CD4-positive, alpha-beta T cell treated with Interleukin-4 for 4 hours (primary cell): ENCODE results near the gene ZNRF3.
"Not testable (repeated sequence)": the region's sequence is repeated elsewhere in the genome, so short reads cannot be mapped to it uniquely, and the experiment has no call there.

Experiments
- DNase-seq: peaks from one replicate; pipeline ENCODE4 v3.0.0-alpha.2; 2020

The ZNRF3 gene

GRCh38 chr22:28884747-28885350, 1.5 kb downstream of the ZNRF3 start:
- DNase-seq: no peak

- no peak for DNase-seq
Measured at GRCh38 chr22:28885939-28886338, 2.6 kb downstream of the ZNRF3 start.

GRCh38 chr22:28886679-28887078, 3.3 kb downstream of the ZNRF3 start:
- not testable (repeated sequence) for DNase-seq

- DNase-seq: no peak
Measured at GRCh38 chr22:28887725-28888459, 4.5 kb downstream of the ZNRF3 start.

GRCh38 chr22:28889478-28890024, 6.2 kb downstream of the ZNRF3 start:
- no peak for DNase-seq

- no peak for DNase-seq
Measured at GRCh38 chr22:28891156-28891733, 7.9 kb downstream of the ZNRF3 start.

- no peak for DNase-seq
Measured at GRCh38 chr22:28892175-28892731, 8.9 kb downstream of the ZNRF3 start.

GRCh38 chr22:28893810-28894209, 10.4 kb downstream of the ZNRF3 start:
- DNase-seq: no peak

- DNase-seq: no peak
Measured at GRCh38 chr22:28894334-28894733, 11.0 kb downstream of the ZNRF3 start.

GRCh38 chr22:28894807-28895206, 11.4 kb downstream of the ZNRF3 start:
- DNase-seq: no peak

GRCh38 chr22:28896611-28897010, 13.2 kb downstream of the ZNRF3 start:
- DNase-seq: no peak

- no peak for DNase-seq
Measured at GRCh38 chr22:28898233-28898629, 14.9 kb downstream of the ZNRF3 start.

- peak; percentile 36 for DNase-seq
Measured at GRCh38 chr22:28899199-28899853, 16.0 kb downstream of the ZNRF3 start.

- DNase-seq: no peak
Measured at GRCh38 chr22:28900379-28900925, 17.1 kb downstream of the ZNRF3 start.

GRCh38 chr22:28902490-28902889, 19.1 kb downstream of the ZNRF3 start:
- DNase-seq: no peak

- DNase-seq: no peak
Measured at GRCh38 chr22:28903080-28903479, 19.7 kb downstream of the ZNRF3 start.

GRCh38 chr22:28903729-28904128, 20.4 kb downstream of the ZNRF3 start:
- DNase-seq: no peak

GRCh38 chr22:28904211-28904896, 21.0 kb downstream of the ZNRF3 start:
- no peak for DNase-seq

- DNase-seq: no peak
Measured at GRCh38 chr22:28905256-28905832, 22.0 kb downstream of the ZNRF3 start.

GRCh38 chr22:28906312-28906711, 22.9 kb downstream of the ZNRF3 start:
- no peak for DNase-seq

GRCh38 chr22:28907311-28908008, 24.1 kb downstream of the ZNRF3 start:
- no peak for DNase-seq
